ENCODE measurements around the gene WNT11. TPM values are rescaled to one million over a fixed set of nuclear protein-coding genes. Genes with fewer than 3 reads are reported as not detected.
A peak's percentile ranks its signal among the peaks of the same experiment; 100 is the strongest.

The WNT11 gene
- polyA plus RNA-seq, 5 donors = 42.2 to 87.0 (median 64.5) TPM

DNA sequence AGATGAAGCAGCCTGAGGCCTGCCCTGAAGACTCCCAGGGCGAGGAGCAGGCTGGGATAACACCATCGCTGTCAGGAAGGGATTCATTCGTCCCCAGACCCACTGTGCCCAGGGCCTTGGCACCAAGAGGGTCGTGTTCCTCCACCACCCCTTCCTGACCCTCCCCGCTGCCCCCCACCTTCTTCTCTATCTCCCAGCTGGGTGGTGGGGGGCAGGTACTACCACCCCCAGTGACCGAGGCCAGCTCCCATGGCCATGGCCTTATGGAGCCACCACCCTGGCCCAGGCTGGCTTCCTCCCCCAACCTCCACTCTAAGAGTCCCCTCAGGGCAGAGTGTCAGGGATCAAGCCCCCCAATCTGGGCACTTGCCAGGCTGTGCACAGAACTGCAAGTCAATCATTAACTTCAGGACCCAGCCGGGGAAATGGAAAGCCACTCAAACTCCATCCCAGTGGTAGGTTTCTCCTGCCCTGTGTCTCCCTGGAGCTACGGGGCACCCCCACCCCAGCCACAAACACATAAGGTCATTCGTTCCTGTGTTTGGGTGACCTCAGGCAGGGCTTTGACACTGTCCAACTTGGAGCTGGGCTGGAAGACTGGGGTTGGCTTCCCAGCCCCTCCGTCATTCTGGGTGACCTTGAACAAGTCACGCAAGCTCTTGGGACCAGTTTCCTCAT is 33.3 kb upstream of the WNT11 start:
- DNase-seq = no peak

DNA sequence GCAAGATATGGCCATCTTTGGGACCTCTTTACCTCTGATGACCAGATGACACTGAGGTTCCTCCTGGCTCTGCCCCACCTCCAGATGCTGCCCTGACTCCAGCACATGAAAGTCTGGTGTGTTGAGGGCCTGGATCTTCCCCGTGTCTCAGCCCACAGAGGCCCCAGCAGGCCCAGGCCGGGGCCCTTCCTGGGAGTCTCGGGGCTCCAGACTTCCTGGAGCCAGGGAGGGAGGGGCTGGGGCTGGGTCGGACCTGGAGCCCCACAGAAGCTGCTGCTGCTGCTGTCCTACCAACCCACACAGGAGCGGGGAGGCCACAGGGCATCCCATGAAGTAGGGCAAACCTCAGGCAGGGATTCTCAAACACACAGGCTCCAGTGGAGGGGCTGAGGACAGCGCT is 32.2 kb upstream of the WNT11 start:
- DNase-seq = no peak

DNA sequence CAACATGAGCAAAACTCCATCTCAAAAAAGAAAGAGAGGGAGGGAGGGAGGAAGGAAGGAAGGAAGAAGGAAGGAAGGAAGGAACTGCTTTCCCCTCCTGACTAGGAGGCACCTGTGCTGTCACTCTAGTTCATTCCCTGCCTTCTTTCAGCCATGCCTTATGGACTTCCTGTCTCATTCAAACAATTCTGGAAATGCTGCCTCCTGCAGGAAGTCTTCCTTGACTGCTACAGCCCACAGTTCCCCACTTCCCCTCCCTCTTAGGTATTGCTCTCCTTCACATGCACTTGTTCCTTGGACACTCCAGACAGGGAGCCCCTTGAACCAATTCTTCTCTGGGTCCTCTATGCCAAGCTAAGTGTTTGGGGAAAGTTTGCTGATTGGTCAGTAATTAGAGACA is 31.6 kb upstream of the WNT11 start:
- no peak for DNase-seq

DNA sequence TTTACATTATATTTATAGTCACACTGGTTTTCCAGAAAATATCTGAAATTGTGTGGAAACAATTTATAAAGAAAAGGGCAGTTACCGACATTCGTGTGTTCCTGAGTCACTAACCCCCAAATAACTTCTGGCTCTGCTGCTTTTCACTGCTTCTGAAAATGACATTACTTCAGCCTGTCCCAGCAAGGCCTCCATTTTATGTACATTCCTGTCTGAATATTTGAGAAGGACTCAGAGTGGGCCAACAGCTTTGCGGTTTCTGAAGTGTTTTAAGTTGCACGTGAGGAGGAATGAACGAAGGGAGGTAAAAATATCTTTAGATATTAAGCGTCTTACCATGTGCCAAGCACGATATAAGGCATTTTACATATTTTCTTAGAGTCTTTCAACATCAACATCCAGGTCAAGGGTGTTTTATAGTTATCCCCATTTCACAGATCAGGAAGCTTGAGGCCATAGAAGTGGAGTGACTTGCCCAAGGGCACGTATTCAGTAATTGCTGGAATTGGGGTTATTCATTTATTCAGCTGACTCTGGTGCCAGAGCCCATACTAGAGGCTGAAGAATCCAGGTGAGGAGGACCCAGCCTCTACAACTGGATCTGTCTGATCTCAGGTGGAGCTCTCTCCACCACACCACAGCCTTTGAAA is 30.8 kb upstream of the WNT11 start:
- peak; percentile 39 to 45 for DNase-seq

DNA sequence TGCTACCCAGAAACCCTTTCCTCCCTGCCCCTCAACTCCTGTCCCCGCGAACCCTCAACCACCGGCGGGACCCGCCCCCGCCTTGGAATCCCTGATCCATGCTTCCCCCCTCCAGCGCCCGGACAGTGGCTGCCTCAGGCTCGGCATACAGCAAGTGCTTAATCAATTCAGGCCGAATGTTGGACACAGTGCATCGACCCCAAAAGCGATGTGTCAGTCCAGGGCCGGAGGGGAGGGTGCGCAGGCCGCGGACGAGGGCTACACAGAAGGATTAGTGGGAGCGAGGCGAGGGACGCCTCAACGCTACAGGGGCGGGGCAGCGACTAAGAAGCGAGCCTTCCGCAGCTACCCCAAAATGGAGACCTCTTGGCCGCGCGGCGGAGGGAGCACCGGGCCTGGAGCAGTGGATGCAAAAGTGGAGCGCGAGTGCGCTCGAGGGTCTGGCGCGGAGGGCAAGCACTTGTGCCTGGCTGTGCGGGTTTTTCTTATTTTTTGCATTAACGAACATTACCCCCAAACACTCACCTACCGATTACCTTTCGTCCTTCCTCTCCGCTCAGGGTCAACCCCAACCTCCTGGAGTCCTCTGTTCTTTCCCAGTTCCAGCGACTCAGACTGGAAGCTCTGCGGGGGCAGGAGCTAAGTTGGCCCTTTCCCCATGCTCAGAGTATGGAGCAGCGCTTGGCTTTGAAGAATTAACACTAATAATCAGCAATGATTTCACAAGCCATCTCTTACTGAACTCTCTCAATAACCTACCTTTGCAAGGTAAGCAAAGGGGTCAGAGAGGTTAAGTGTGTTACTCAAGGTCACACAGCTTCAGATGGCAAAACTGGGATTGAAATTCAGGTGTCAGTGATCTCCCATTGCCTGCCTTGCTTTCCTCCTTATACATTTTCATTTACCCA is 30.0 kb upstream of the WNT11 start:
- DNase-seq = peak in 1 of 2 donors; percentile 35

DNA sequence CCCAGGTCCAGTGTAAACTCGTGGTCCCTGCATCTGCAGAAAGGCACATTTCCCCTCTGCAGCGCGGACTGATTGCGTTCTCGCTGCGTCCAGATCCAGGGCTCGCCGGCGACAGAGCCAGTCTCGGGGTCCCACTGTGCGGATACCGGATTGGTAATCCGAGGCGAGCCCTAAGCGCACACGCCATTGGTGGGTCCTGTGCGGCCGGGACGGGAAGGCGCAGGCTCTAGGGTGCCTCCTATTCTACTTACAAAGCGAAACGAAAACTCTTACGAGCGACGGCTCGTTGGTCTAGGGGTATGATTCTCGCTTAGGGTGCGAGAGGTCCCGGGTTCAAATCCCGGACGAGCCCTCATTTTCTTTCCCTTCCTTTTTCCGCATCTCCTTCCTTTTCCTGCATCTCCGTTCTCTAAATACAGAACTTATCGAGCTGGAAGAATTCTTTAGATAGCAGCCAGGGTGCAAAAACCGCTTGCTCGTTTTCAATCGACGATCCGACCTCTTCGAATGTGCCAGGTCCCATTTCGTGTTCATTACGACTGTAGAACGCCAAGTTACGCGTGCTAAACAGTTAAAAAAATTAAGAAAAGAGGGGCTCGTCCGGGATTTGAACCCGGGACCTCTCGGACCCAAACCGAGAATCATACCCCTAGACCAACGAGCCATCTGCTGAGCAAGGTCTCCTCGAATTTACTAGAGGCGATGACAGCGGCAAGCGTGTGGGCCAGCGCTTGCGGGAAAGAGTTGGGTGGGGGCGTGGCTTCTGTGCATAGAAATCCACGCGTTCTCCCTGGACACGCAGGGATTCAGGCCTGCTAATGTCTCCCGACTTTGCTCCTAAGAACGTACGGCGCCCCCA is 29.2 kb upstream of the WNT11 start:
- peak; percentile 94 to 97 for DNase-seq

DNA sequence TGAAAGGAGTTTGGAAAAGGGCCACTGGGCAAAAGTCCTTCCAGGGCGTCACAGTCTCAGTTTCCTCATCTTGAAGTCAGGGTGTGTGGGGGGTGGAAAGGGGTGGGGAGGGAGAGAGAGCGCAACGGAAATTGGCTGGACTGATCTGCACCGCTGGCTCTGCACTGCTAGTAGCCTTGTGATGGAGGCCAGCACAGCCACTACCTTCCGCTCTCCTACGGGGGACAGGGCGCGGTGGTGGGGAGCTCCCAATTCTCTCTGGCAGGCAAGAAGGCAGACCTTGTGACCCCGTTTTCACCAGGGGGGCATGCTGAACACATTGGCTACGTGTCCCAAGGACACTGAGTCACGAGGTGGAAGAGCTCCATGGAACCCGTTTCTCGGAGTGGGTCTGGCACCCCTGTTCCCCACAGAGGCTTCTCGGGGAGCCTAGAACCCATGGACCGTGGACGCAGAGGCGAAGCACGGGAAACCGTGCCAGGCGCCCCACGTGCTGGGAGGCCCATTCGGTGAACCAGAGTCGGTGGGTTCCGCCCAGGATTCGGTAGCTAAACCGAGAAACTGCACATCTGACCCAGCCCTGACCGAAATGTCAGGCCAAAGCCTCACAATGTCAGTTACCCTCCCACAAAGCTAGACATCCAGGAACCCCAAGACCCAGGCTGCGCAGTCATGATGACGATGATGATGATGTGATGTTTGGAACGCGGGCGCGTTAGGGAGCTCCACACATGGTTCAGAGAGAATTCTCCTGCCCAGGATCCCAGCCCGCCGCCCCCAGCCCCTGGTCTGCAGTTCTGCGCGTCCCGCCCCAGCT is 28.3 kb upstream of the WNT11 start:
- no peak for DNase-seq

DNA sequence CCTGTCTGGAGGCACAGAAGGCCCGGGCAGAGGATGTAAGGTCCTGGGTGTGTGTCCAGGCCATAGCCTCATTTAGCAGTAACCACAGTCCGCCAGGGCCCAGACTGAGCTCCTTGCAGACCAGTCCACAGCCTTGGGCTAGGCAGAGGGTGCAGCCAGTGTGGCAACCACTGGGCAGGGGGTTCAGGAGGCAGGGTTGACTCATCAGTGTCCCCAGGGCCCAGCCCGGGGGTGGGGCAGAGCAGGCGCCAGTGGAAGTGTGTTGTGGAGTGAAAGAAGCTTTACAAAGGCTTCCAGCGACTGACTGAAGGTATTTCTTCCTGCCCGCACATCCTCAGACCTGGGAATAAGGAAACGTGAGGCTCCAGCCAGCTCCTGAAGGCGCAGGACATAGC is 27.7 kb upstream of the WNT11 start:
- DNase-seq = no peak

DNA sequence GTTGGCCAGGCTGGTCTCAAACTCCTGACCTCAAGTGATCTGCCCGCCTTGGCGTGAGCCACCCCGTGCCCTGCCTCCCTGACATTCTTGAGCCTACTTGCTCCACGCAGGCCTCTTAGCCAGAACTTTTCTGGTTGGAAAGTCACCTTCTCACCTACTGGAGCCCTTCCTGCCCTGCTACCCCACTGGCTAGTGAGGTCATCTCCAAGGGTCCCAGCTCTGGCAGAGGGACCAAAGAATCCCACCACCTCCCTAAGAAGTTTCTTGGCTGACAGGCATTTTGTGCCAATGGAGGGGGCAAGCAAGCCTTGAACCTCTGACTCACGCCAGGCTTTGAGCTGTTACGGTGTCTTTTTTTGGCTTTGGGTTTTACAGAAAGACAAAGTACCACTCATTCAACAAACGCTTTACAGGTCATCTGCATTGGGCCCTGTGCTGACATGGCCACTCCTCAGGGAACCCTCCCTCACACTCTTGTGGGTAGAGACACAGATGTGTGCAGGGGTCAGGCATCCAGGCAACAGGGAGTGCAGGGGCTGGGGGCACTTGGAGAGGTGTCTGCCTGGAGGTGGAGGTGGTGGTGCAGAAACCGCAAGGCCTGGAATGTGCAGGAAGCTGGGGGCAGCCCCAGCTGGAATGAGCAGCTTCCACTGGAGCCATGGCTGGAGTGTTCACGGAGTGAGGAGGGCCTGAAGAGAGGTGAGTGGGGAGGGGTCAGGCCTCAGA is 27.1 kb upstream of the WNT11 start:
- no peak for DNase-seq

DNA sequence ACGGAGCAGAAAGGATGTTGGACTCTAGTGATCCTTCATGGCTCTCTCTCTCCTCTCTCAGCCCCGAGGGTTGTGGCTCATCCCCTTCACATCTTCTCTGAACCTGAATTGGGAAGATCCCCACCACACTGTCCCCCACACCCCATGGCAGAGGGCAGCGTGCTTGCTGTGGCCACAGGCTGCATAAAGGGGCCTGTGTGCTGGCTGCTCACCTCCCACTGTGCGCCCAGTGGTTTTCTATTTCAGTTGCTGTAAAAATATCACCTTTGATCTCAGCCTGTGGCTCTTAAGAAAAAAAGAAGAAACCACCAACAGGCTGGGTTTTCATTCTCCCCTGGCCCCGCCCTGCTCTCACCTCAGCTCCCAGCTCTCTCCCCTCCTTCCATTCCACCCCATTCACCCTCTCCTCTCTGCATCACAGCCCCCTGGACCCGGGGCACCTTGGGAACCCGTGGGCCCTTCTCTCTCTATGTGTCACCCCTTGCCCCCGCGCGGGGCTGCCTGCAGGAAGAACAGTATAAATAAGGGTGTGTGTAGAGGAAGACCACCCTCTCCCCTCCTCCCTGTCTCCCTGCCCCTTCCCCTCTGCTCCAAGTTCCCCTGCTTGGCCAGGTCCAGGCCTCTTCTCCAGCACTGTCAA is 25.8 kb upstream of the WNT11 start:
- DNase-seq = no peak

DNA sequence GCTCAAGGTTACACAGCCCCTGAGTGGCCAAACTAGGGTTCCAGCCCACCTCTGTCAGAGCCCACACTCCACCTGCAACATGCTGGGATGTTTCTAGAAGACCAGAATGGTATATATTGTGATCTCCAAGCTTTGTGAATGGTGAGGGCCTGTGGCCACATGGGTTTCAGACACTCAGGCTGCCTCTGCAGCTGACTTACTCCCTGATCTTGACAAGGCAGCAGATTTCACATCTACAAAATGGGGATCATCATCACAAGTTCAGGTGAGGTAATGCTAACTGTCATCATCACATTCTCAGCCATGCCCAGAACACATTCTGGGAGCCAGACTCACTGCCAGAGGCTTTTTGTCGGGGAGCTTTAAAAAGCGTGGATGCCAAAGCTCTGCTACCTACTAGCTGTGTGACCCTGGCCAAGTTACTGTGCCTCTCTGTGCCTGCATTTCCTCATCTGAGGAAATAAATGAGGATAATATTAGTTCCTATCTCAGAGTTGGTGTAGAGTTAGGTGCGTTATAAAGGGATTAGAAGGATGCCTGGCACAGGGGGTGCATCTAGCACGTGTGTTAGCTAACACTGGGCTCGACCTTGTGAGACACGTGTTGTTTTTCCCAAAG is 24.9 kb upstream of the WNT11 start:
- no peak for DNase-seq

DNA sequence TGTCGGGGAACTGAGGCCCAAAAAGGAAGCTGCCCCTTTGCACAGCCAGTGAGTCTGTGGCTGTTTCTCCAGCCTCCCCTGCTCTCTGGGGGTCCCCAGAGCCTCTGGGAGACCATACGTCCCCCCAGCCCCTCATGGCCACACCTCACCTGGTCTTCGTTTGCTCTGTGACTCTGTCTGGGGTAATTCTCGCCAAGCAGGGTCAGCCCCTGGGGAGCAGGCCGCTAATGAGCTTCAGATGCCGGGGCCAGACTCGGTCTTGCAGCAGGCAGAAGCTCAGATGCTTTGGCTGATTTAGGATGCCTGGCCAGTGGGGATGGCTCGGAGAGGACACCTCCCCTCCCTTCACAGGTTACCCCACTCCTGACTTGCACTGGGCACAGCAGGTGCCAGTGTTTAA is 24.1 kb upstream of the WNT11 start:
- DNase-seq = no peak

DNA sequence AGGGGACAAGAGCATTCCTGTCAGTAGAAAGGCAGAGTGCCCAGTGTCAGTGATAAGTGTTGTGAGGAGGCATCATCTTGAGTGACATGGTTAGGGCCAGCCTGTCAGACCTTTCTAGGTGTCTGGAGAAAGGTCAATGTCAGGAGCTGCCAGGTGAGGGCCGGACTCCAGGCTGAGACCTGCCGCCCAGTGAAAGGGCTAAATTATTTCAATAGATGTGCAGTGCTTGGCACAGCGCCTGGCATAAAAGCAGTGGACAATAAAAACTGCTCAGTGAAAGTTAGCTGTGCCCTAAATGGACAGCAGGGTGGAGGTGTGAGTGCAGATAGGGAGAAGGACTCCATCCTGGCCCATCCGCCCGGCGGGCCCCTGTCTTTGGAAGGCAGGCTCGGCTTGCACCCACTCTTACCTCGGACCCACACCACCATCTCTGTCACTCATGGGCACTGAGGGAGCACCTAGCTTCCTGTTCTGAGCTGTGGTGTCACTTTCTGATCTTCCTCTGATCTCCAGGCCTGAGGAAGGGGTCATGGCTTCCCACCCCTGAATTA is 23.5 kb upstream of the WNT11 start:
- DNase-seq = no peak

DNA sequence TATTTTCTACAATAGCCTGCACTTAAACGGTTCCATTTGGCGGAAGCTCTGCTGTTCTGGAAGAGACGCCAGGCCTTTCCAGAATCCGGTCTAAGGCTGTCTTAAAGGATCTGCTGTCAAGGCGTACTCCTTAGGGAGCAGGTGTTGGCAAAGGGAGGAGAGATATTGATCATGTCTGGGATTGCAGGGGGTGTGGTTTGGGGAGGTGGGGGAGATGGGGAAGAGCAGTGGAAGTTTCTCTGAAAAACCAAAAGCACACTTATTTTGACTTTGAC is 22.5 kb upstream of the WNT11 start:
- no peak for DNase-seq

DNA sequence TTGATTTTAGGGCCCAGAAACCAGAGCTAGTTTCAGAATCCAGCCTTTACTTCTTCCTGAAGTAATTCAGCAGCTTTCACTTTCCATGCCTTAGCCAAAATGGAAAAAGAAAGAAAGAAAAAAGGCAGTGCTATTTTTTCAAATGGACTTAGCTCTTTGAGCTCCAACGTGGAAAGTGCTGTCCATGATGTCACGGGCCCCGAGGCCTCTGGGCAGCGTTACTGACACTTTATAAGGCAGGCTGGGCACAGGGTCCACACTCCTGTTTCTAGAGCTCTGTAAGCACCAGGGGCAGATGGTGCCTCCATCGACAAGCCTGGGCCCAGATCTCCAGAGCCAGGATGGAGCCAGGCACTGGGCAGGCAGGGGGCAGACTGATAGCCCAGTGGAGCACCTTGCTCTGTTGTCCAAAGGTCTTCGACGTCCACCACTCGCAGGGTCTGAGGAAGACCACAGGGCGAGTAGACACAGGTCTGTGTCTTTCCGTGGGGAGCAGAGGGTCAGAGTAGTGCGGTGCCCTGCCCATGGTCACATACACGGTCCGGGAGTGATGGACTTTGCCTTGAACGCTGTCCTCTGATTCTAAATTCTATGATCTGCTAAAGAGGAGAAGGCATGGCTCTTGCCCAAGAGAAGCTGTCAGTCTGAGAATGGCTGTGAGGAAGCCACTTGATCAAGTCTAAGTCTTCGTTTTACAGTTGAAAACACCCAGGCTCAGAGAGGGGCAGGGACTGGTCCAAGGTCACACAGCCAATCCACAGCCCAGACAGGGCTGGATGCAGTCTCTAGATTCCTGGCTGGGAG is 22.0 kb upstream of the WNT11 start:
- DNase-seq = no peak

DNA sequence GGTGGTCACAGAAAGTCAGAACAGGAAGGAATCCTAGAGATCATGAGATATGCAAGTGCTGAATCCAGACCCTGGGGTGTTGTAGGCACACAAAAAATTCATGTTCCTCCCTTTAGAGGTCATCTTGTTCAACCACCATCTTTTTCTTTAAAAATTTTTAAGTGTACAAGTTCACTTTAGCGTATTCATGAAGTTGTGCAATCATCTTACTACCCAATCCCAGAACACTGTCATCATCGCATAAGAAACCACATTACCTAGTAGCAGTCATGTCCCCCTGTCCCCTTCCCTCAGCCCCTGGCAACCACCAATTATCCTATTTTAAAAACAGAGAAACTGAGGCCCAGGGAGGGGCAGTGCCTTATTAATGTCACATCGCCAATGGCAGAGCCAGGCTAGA is 20.3 kb upstream of the WNT11 start:
- DNase-seq = no peak

DNA sequence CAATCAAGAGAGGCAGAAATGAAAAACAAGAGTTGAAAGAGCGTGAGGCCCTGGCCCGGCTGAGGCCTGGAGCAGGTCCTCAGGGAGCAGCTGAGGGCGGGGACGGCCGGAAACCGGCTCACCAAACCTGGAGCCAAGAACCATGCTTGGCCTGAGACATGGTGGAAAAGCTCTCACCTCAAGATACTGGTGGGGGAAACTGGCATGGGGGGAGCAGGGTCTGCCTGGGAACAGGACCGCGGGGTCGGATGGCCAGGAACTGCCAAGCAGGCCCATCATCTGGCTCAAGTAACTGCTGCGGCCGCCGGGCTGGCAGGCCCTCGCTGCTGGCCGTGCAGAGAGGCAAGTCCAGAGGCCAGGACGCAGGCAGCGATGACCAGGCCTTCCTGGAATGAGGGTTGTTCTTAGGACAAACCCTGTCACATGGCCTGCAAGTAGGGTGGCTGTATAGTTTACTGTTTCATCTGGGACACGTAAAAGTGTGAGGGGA is 18.9 kb upstream of the WNT11 start:
- no peak for DNase-seq

DNA sequence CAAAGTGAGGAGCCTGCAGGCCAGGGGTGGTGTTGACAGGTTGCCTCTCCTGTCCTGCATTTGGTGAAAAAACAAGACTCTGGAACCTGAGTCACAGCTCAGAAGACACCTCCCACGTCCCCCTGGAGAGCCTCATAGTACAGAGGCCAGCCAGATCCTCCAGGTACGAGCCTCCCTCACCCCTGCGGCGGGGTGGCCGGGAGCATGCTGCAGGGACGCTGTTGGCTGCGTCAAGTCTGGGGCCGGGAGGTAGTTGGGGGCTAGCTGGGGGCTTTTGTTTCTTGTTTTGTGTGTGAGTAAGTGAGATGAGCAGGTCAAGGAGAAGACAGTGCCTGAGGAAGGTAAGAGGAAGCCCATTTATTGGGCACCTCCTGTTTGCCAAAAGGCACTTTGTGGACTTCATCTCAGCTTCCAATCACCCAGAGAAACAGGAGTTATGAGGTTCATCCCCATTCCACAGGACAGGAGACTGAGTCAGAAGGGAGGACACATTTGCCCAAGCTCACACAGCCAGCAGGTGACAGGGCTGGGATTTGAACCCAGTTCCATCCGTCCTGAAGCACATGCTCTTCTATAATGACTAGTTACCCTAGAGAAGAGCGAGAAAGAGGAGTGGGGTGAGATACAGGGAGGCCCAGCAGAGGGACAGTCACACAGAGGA is 18.3 kb upstream of the WNT11 start:
- DNase-seq = no peak

Data from right lung (tissue), 5 donors.